C4-2B (cell line): Measurements from ENCODE around the gene DLG2.

ENCODE experiments used
- H3K27ac ChIP-seq: fragments of 450-650 bp; 2 replicates; pipeline ENCODE4 v1.5.1; 2017
- CTCF ChIP-seq: fragments of 450-650 bp; conservative IDR thresholded peaks from 2 replicates; pipeline ENCODE4 v1.5.1; 2017; ENCODE audit warnings: mild to moderate bottlenecking
- ZFX ChIP-seq: fragments of 450-650 bp; IDR thresholded peaks from 2 replicates; pipeline ENCODE4 v1.6.1; 2017

The DLG2 gene

GRCh38 chr11:84634309-84634708 lies 992.8 kb downstream of the DLG2 start:
- TF ChIP-seq CTCF (no peak), ZFX (no peak)
- no peak overlapping the region for H3K27ac ChIP-seq

GRCh38 chr11:84628871-84629620 lies 998.1 kb downstream of the DLG2 start:
- no peak for TF ChIP-seq ZFX
- TF ChIP-seq CTCF: no peak
- no peak overlapping the region for H3K27ac ChIP-seq

GRCh38 chr11:84626256-84626655 lies 1000.9 kb downstream of the DLG2 start:
- H3K27ac ChIP-seq: no peak overlapping the region
- TF ChIP-seq ZFX (no peak), CTCF (no peak)

GRCh38 chr11:84612645-84613044 lies 1014.5 kb downstream of the DLG2 start:
- no peak overlapping the region for H3K27ac ChIP-seq
- TF ChIP-seq ZFX: no peak
- TF ChIP-seq CTCF: no peak

GRCh38 chr11:84608837-84609196 lies 1018.3 kb downstream of the DLG2 start:
- TF ChIP-seq ZFX: no peak
- no peak for TF ChIP-seq CTCF
- H3K27ac ChIP-seq: no peak overlapping the region

GRCh38 chr11:84607975-84608836 lies 1018.9 kb downstream of the DLG2 start:
- TF ChIP-seq ZFX: no peak
- TF ChIP-seq CTCF: no peak

GRCh38 chr11:84594602-84595001 lies 1032.5 kb downstream of the DLG2 start:
- H3K27ac ChIP-seq: no peak overlapping the region
- TF ChIP-seq ZFX: no peak

More at GRCh38 chr11:84607975-84608836, 1018.9 kb downstream of the DLG2 start:
- H3K27ac ChIP-seq: no peak overlapping the region
